SK-MEL-5 (cell line): Measurements from ENCODE around the gene DDR2. TPM values are rescaled to one million over a fixed set of nuclear protein-coding genes. Genes with fewer than 3 reads are reported as not detected.

Experiments
- DNase-seq: peaks from one replicate; pipeline ENCODE4 v3.0.0-alpha.2; 2016; ENCODE audit warnings: low read depth, low spot score
- in situ Hi-C: cut with HindIII; loops from 2 replicates; pipeline ENCODE4 v1.10.0; 2016; ENCODE audit warnings: low sequenced_read_pairs, high pct_unique_total_duplicates, low pct_unique_long_range_greater_than_20kb
- total RNA-seq: library from RNA; depleted of rRNA; stranded (reverse); fragments of >200 nt; shearing (Covaris generic); gene quantifications from 2 replicates; pipeline ENCODE4 v1.2.3, GENCODE V29; 2014

The DDR2 gene
- total RNA-seq, 1 experiment from 2014 or later, result 32.8 TPM

- no peak for DNase-seq
- in situ Hi-C loops, result no loop called here
Observed at GRCh38 chr1:162682013-162682419, 49.8 kb downstream of the DDR2 start.

GRCh38 chr1:162687870-162688269 lies 55.6 kb downstream of the DDR2 start:
- no peak for DNase-seq
- in situ Hi-C loops, result no loop called here

GRCh38 chr1:162688521-162688920 lies 56.3 kb downstream of the DDR2 start:
- in situ Hi-C loops, result no loop called here
- DNase-seq, result no peak

DNA sequence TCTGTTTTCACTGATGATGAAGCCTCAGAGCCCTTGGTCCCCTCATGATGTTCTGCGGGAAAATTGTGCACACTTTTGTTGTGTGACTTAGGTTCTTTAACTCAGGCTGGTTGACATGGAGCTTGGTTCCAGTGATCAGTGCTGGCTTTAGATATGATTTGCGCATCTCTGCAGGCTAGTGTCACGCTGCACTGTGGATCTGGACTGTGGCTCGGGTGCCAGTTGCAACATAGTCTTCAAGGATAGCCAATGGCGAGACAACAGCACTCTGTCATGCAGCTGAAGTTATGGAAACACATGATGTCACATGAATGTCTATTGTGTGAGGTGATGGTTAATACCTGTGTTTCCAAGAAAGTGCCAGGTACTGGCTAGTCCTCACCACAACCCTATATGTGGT lies 56.7 kb downstream of the DDR2 start:
- no peak for DNase-seq
- in situ Hi-C loops, result no loop called here

DNA sequence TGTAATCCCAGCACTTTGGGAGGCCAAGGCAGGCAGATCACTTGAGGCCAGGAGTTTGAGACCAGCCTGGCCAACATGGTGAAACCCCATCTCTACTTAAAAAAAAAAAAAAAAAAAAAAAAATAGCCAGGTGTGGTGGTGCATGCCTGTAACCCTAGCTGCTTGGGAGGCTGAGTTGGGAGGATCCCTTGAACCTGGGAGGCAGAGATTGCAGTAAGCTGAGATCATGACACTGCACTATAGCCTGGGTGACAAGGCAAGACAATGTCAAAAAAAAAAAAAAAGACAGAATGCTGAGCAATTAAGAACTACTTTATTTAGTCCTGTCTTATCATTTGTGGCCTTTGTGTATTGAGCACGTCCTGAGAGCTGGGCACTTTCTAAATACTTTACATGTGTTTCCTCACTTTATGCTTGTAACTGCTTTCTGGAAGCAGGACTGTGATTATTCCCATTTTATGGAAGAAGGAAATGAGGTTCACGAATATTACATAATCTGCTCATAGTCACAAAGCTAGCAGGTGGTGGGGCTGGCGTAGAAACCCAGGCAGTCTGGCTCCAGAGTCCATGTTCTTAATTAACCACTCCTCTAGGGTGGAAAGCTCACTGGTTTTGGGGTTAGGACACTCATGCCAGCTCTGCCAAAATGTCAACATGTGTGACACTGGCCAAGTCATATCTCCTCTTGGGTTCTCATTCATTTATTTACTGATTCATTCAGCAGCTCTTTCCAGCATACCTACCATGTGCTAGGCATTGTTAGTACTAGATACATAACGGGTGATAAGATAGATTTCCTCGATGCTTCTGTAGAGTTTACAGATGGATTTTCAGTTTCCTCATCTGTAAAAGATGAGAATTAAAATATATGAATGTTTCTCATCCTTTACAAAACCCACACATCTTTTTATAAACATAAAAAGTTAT lies 57.7 kb downstream of the DDR2 start:
- no peak for DNase-seq
- in situ Hi-C loops, result no loop called here

- in situ Hi-C loops, result no loop called here
- peak; percentile 85 for DNase-seq
Observed at GRCh38 chr1:162690672-162691434, 58.6 kb downstream of the DDR2 start.

- no peak for DNase-seq
- in situ Hi-C loops, result no loop called here
Observed at GRCh38 chr1:162691999-162692575, 59.8 kb downstream of the DDR2 start.

GRCh38 chr1:162694911-162695310 lies 62.6 kb downstream of the DDR2 start:
- in situ Hi-C loops, result no loop called here
- DNase-seq, result no peak

DNA sequence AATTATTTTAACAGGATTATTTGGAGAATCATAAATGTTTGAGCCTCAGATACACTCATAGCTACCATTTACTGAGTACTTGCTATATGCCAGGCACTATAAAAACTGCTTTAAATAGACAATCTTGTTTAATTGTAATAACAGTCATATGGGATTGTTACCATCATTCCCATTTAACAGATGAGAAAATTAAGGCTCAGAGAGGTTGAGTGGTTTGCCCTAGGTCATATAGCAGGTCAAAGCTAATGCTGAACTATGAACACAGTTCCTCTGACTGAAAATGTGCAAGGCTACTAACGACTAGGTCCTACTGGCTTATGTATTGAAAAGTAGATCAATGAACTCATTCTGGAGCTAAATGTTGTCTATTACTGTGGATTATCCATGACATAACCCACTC lies 63.4 kb downstream of the DDR2 start:
- in situ Hi-C loops, result no loop called here
- DNase-seq, result no peak

DNA sequence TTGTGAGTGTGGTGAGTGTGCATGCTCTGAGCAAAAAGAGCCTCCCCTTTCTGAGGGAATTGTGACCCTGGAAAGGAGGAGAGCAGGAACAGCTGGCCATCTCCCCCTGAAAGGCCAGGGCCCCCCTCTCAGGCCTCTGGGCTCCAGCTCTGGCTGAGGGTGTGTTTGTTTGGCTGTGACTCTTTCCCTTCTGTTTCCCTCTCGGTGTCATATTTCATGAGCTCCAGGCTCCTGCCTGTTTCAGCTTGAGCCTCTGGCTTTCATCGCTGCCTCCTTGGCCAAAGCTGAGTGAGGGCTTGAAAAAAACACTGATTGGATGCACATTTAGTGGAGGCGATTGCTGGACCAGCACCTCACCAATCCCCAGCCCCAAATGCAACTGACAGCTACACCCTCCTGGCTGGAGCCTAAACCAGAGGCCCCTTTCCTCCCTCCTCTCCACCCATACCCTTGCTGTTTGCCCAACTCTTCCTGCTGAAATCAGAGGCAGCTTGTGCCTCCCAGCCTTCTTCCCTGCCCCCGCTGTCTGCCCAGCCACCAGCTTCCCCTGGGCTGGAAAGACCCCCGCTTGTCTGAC lies 64.1 kb downstream of the DDR2 start:
- peak; percentile 62 for DNase-seq
- in situ Hi-C loops, result no loop called here

GRCh38 chr1:162697140-162697895 lies 65.1 kb downstream of the DDR2 start:
- in situ Hi-C loops, result no loop called here
- DNase-seq, result no peak

DNA sequence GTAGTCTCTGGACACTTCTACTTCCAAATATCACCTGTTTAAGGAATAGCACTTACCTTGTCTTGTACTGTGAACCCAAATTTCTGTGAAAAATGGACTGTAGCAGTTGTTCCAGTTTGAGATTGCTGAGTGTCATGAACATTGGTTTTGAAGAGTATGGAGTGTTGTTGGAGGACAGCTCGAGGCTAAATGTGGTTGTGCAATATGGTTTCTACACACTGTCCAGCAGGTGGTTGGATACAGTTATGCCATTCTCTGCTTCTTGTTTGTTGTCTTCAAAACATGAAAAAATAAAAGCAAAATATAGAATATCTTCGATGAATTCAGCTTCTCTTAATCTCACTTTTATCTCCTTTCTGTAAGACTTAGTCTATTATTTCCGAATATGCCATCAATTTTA lies 67.1 kb downstream of the DDR2 start:
- in situ Hi-C loops, result no loop called here
- peak; percentile 32 for DNase-seq

- DNase-seq, result no peak
- in situ Hi-C loops, result no loop called here
Observed at GRCh38 chr1:162700131-162700530, 67.9 kb downstream of the DDR2 start.

- in situ Hi-C loops, result no loop called here
- no peak for DNase-seq
Observed at GRCh38 chr1:162701286-162701685, 69.0 kb downstream of the DDR2 start.

DNA sequence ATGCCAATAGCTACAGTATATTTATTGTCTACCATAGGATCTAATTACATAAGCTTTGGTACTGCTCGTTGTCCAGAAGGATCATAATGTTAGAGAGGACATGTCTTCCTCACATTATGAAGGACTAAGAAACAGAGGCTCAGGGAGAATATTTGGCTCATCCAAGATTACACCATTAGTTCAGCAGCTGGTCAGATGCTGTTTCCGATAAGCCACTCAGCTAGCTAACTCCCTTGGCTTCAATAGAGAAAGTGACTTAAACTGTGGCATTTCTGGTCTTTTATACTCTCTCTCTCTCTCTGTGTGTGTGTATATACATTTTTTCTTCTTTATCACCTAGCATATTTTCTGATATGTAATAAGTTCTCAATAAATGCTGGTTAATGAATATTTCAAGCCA lies 70.4 kb downstream of the DDR2 start:
- in situ Hi-C loops, result no loop called here
- DNase-seq, result no peak

GRCh38 chr1:162703708-162704107 lies 71.4 kb downstream of the DDR2 start:
- in situ Hi-C loops, result no loop called here
- DNase-seq, result no peak

- in situ Hi-C loops, result no loop called here
- DNase-seq, result no peak
Observed at GRCh38 chr1:162704673-162705424, 72.6 kb downstream of the DDR2 start.
